Measurements from ENCODE around the gene PPP1R13L. TPM values are rescaled to one million over a fixed set of nuclear protein-coding genes. Genes with fewer than 3 reads are reported as not detected.
"Not testable (repeated sequence)": the region's sequence is repeated elsewhere in the genome, so short reads cannot be mapped to it uniquely, and the experiment has no call there.

PPP1R13L gene
- total RNA-seq, 1 donor from 2014 or later, result under 0.01 TPM

DNA sequence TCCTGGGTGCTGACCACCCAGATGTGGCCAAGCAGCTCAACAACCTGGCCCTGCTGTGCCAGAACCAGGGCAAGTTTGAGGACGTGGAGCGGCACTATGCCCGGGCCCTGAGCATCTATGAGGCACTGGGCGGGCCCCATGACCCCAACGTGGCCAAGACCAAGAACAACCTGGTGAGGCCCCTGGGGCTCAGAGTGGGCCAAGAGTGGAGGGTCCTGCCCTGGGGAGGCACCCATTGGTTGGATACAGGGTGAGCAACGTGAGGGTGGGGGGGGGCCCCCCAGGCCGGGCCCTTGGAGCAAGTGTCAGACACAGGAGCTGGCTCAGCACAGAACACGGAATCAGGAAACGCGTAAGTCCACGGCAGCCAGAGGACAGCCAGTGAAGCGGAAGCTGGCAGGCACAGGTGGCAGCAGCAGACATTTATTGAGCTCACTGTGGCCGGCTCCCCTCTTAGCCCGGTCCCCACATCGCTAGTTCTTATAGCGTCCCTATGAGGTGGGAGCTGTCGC, 55.4 kb downstream of the PPP1R13L start:
- no peak for DNase-seq (ENCODE audit: low spot score in 2 of 2)
- FAIRE-seq, result no peak

DNA sequence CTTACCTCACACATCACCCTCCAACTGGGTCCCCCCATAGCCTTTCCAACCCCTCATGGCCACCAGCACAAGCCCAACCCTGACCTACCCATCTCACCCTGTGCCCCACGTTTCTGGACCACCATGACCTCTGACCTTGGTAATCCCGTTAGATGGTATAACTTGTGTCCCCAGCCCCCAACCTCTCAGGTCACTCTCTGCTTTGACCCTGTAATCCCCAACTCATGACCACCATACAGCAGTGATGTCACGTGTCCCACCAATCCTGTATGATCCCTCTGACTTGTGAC, 55.8 kb downstream of the PPP1R13L start:
- DNase-seq (ENCODE audit: low spot score in 2 of 2) (no peak), FAIRE-seq (no peak)

DNA sequence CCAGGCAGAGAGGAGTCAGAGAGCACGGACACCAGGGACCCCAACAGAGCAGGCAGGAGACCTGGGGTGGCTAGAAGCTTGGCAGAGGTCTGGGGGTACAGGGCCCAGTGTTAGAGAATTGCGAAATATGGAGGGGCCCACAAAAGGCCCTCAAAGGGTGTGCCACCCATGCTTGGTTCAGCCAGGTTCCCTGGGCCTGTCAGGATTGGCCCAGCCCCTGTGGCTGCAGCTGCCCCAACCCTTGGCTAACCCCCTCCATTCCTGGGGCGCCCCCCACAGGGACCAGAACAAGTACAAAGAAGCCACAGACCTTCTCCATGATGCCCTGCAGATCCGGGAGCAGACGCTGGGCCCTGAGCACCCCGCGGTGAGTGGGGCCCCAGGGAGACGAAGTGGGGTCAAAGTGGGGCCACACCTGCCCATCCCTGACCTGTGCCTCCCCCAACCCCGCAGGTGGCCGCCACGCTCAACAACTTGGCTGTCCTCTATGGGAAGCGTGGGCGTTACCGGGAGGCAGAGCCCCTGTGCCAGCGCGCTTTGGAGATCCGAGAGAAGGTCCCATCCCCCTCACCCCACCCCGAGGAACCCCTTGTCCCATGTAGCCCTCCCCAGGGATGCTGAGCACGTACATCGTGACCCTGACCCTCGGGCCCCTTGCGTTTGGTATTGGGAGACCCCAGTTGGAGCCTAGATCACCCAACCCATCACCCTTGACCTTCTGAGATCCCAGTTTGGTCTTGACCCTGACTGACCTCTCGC, 56.3 kb downstream of the PPP1R13L start:
- FAIRE-seq (no peak), DNase-seq (ENCODE audit: low spot score in 2 of 2) (no peak)

DNA sequence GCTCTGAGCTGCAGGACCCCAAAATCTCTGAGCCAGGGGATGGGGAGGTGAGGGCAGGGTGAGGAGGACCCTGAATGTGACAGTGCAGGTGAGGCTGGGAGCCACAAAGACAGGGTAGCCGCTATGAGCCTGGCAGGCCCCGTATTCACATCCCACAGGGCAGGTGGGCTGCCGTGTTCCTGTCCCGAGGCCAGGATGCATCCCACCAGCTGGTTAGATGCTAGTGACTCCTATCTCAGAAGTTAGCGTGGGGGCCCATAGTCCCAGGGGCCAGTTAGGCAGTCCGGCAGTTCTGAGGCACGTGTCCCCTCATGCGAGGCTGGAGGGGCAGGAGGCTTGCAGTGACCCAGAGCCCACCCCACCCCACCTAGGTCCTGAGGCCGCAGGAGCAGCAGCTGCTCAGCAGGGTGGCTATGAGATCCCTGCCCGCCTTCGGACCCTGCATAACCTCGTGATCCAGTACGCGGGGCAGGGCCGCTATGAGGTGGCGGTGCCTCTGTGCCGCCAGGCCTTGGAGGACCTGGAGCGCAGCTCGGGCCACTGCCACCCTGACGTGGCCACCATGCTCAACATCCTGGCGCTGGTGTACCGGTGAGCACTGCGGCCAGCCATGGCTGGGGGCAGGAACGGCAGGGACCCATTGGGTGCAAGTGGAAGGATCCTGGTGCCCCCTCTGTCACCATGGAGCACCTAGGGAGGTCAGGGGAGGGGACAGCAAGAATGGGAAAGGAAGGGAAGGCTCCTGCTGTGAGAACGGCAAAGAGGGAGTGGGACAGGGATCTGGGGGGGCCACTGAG, 57.1 kb downstream of the PPP1R13L start:
- no peak for DNase-seq (ENCODE audit: low spot score in 2 of 2)
- FAIRE-seq, result no peak

DNA sequence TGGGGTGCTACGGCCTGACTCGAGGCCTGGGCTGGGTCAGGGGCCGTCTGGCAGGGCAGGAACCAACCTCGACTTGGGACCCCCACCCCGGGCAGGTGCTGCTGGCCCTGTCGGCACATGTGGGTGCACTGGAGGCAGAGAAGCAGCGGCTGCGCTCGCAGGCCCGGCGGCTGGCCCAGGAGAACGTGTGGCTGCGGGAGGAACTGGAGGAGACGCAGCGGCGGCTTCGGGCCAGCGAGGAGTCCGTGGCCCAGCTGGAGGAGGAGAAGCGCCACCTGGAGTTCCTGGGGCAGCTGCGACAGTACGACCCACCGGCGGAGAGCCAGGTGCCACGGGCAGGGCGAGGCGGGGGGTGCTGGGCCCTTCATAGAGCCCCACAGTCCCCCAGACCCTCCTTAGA, 58.4 kb downstream of the PPP1R13L start:
- DNase-seq (ENCODE audit: low spot score in 2 of 2) (no peak), FAIRE-seq (no peak)

DNA sequence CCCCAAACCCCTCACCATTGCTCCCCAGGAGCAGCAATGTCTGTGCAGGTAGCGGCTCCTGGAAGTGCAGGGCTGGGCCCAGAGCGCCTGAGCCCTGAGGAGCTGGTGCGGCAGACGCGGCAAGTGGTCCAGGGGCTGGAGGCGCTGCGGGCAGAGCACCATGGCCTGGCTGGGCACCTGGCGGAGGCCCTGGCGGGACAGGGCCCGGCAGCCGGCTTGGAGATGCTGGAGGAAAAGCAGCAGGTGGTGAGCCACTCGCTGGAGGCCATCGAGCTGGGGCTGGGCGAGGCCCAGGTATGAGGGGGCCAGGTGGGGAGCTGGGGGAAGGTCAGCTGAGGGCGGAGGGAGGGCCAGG, 59.4 kb downstream of the PPP1R13L start:
- FAIRE-seq, result no peak
- DNase-seq (ENCODE audit: low spot score in 2 of 2), result no peak

DNA sequence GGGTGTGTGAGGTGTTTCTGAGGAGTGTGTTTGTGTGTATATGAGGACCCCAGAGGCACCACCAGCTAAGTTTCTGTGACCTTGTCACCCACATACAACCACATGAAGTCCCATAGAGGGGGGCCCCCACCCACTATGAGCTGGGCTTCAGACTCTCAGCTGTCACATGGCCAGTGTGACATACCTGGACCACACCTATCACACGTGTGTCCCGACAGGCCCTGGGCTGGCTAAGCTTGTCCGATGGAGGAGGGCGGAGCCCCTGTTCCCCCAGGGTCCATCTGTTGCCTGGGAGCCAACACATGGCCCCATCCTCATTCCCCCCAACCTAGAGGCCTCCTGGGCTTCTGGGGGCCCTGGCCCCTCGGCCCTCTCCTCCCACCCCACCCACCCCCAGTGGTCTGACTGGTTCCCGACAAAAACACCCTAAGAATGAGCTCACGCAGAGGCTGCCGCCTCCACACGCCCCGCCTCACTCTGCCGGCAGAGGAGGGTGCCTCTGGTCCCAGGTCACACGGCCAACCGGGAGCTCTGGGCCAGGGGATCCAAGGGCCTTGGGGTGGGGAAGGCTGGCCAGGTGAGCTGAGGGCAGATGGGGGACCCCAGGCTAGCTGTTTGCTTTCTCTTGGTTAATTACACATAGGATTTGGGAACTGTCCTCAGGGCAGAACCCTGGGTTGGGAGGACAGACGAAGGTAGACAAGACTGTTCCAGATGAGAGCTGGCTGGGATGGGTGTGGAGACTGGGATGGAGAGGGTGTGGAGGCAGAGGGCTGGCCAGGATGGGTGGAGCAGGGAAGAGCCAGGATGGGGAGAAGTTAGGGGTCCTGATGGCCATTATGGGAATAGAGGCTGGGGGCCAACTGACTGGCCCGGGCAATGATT, 60.0 kb downstream of the PPP1R13L start:
- FAIRE-seq, result no peak
- no peak for DNase-seq (ENCODE audit: low spot score in 2 of 2)

DNA sequence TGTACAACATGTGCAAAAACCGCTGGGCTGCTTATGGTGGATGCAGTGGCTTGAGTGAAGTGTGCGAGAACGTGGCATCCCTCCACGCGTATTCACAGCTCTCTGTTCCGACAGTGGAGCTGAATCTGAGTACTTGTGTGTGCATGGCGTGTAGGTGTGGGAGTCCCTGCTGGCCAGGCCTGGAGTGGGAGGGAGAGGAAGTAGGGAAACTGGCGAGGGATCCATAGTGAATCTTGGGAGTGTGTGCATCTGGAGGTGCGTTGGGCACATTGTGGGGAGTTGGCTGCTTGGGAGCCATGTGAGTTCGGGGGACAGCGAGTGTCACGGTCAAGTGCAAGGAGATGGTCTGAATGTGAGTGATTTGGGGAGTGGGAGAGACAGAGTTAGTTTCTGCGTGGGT, 62.0 kb downstream of the PPP1R13L start:
- DNase-seq (ENCODE audit: low spot score in 2 of 2) (no peak), FAIRE-seq (no peak)

DNA sequence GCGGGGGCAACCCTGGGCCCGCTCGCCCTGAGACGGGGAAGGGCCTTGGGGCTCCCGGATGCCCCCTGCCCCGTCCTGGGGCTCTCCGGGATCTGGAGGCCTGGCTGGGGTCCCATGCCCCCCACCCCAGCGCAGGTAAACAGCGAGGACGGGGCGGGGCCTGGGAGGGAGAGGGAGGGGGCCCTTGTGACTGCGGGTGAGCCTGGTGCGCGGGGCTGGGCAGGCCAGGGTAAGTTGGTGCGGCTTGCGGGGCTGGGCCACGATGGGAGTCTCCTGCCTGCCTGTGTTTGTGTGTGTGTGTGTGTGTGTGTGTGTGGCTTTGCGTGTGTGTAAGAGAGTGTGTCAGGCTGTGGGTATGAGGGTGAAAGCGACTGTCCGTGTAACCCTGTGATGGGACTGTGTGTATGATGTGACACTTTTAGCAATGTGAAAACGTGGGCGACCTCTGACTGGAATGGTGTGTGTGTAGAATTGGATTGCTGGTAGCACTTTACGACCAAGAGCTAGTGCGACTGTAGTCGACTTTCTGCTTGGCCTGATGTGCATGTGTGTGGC, 63.9 kb downstream of the PPP1R13L start:
- no peak for FAIRE-seq

DNA sequence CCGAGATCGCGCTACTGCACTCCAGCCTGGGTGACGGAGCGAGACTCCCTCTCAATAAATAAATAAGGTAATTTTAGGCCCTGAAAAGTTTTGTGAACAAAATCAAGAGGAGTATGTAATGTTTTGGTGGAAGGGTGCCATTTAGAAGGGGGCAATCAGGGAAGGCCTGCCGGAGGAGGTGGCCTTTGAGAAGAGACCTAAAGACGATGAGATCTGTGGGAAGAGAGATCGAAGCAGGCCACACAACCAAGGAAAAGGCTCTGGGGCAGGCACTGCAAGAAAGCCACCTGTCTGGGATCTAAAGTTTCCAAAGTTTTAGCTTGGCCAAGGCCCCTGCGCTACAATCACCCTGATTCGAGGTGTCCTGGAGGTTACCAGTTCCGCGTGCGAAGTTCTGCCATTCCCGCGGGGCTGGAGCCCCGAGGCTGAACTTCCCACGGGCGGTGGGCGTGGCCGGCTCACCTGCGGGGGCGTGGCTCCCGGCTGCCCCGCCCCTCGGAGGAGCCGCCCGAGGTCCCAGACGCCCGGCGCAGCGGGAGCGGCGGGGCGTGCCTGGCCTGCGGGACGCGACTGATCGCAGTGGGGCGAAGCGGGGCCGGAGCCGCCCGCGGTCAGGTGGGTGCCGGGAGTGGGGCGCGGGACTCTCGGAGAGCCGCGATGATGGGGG, 64.5 kb downstream of the PPP1R13L start, which contains the start of gene KLC3:
Gene KLC3, plus strand, starts transcription at position 519 of the 667 bp plus-strand sequence. CDS start 4,792 bp downstream, outside the sequence.
- DNase-seq (ENCODE audit: low spot score in 2 of 2), result no peak
- FAIRE-seq, result no peak

More for the DNA sequence above, 63.9 kb downstream of the PPP1R13L start:
- DNase-seq (ENCODE audit: low spot score in 2 of 2), result no peak

DNA sequence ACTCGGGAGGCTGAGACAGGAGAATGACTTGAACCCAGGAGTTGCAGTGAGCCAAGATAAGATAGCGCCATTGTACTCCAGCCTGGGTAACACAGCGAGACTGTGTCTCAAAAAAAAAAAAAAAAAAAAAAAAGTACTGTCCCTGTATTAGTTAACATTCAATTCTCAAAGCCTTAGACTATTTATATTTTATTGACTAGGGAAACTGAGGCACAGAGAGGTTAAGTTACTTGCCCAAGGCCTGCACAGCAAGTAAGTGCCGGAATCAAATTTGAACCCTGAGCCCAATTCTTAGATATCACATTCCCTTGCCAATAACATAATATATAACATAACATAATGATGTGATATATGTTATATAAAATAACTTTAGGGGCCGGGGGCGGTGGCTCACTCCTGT, 65.2 kb downstream of the PPP1R13L start:
- no peak for DNase-seq (ENCODE audit: low spot score in 2 of 2)
- no peak for FAIRE-seq

DNA sequence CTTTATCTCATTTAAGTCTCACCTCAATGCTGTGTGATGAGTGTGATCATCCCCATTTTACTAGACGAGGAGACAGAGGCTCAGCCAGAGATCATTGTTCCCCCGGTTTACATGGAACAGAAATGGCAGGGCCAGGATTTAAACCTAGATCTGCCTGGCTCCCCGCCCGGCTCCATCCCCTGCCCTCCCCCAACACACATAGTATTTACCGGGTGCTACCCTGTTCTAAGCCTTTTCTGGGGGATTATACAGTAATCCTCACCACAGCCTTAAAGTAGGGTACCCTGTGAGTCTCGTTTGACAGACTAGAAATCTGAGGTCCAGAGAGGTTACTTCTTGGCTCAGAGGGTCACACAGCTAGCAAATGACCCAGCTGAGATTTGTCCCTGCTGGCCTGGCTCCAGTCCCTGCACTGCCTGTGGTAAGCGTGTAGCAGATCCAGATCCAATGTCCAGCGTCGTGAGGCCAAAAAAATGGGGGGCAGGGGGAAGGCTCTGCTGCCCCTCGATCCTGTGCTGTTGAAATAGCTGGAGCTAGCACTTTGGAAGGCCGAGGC, 68.1 kb downstream of the PPP1R13L start:
- DNase-seq (ENCODE audit: low spot score in 2 of 2) (no peak), FAIRE-seq (no peak)

DNA sequence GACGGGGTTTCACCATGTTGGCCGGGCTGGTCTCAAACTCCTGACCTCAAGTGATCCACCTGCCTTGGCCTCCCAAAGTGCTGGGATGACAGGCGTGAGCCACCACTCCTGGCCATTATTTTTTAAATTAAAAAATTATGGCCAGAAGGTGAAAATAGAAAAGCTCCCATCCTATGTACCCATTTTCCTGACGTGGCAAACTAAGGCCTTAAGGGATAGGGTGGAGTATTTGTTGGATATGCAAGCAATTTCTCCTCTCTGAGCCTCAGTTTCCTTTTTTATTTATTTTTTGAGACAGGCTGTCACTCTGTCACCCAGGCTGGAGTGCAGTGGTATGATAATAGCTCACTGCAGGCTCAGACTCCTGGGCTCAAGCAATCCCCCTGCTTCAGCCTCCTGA, 70.0 kb downstream of the PPP1R13L start:
- not testable (repeated sequence) for FAIRE-seq

DNA sequence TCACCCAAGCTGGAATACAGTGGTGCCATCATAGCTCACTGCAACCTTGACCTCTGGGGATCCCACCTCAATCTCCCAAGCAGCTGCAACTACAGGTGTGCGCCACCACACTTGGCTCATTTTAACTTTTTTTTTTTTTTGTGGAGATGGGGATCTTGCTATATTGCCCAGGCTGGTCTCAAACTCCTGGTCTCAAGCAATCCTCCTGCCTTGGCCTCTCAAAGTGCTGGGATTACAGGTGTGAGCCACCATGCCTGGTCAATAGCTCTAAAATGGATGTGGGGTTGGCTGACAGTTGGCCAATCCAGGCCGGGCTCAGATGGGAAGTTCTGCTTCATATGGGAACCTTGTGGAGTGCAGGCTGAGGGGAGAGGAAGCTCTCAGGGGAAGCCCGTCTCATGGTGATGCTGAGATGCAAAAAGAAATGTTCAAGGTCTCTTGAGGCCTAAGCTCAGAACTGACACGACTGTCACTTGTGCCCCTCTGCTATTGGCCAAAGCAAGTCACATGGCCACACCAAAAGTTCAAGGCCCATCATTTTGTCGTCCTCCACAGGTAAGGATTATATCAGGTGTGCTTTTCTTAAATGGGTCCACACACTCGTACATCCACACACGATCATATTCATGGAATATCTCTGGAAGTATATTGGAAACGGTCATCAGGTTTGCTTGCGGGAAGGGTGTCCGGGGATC, 71.1 kb downstream of the PPP1R13L start:
- FAIRE-seq (no peak), DNase-seq (ENCODE audit: low spot score in 2 of 2) (no peak)

More for the DNA sequence above, 70.0 kb downstream of the PPP1R13L start:
- DNase-seq (ENCODE audit: low spot score in 2 of 2), result not testable (repeated sequence)

DNA sequence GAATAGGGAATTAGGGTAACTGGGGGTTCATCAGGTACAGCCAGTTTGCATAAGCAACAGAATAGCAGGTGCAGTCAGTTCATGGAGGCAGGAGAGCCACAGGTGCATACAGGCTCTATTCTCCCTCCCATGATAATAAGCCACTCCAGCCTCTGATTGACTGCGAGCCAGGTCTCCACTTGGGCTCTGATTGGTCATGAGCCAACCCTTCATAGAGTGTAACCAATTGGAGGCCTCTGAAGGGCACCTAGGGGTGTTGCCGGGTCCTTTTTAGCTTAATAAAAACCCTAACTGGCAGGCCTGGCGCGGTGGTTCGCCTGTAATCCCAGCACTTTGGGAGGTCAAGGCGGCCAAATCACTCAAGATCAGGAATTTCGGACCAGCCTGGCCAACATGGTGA, 73.5 kb downstream of the PPP1R13L start:
- no peak for DNase-seq (ENCODE audit: low spot score in 2 of 2)
- FAIRE-seq, result no peak

Data from frontal cortex (tissue), 4 donors.